ENCODE results near the gene LRRC26.

Gene LRRC26

GRCh38 chr9:137152844-137153405, 16.9 kb downstream of the LRRC26 start:
- DNase-seq (ENCODE audit: low read depth in 2 of 2), result no peak

- no peak for DNase-seq (ENCODE audit: low read depth in 2 of 2)
These were observed 19.0 kb downstream of the LRRC26 start for GRCh38 chr9:137150617-137151457.

- DNase-seq (ENCODE audit: low read depth in 2 of 2), result no peak
These were observed 19.8 kb downstream of the LRRC26 start for GRCh38 chr9:137149942-137150616.

GRCh38 chr9:137149363-137149762, 20.5 kb downstream of the LRRC26 start:
- DNase-seq (ENCODE audit: low read depth in 2 of 2), result no peak

- no peak for DNase-seq (ENCODE audit: low read depth in 2 of 2)
These were observed 21.2 kb downstream of the LRRC26 start for GRCh38 chr9:137148661-137149060.

- no peak for DNase-seq (ENCODE audit: low read depth in 2 of 2)
These were observed 21.6 kb downstream of the LRRC26 start for GRCh38 chr9:137148242-137148641.

- no peak for DNase-seq (ENCODE audit: low read depth in 2 of 2)
These were observed 22.1 kb downstream of the LRRC26 start for GRCh38 chr9:137147793-137148160.

DNA sequence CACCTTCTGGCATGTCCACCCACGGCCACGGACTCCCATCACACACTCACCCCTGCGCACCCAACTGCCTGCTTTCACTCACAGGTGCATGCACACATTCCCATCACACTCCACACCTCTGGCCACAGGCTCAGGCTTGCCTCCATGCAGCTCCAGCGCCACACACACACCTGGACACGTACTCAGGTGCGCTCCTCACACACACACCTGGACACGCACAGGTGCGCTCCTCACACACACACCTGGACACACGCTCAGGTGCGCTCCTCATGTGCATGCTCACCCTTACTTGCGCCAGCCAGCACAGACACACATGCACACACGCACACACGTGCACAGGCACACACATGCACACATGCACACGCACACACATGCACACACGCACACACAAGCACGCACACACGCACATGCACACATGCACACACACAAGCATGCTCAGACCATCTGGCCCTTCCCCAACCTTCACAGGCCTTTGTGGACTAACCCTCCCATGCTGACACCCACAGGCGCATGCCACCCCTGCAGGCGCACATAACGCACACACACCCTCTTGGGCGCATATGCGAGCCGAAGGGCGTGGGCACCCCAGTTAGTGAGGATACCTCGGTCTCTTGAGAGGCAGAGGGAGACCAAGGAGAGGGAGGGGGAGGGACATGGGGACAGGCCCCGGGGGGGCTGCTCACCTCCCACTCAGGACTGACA, 22.6 kb downstream of the LRRC26 start:
- DNase-seq (ENCODE audit: low read depth in 2 of 2), result no peak

DNA sequence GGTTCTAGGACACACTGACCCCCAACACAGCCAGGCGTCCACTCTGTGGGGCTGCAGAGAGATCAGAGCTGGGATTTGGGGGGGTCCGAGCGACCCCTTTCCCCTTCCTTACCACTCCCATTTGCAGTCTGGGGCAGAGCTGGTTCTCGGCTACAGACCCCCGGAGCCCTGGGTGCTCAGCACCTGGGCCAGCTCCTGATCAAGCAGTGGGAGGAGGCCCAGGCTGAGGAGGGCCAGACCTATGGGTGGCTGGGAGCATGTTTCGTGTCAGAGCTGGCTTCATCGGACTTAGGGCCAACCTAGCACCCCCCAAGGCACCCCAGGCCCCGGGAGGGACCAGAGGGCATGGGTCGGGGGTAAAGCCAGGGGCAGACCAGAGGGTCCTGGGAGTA, 23.3 kb downstream of the LRRC26 start:
- no peak for DNase-seq (ENCODE audit: low read depth in 2 of 2)

- no peak for DNase-seq (ENCODE audit: low read depth in 2 of 2)
These were observed 23.9 kb downstream of the LRRC26 start for GRCh38 chr9:137145731-137146526.

DNA sequence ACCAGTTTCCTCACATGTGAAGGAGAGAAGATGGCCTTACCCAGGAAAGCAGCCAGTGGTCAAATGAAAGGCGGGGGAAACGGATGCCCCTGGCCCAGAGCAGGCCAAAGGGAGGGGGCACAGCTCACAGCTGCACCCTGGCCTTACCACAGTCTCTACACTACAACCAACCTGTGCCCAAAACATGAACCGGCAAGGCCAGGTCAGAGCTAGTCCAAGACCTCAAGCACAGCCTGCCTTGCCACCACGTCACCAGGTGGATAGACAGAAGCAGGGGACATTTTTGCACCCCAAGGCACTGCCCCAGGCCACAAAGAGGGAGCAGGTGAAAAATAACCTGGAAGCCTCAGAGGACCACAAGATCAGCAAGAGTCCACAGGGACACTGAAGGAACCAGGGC, 26.4 kb downstream of the LRRC26 start:
- no peak for DNase-seq (ENCODE audit: low read depth in 2 of 2)

DNA sequence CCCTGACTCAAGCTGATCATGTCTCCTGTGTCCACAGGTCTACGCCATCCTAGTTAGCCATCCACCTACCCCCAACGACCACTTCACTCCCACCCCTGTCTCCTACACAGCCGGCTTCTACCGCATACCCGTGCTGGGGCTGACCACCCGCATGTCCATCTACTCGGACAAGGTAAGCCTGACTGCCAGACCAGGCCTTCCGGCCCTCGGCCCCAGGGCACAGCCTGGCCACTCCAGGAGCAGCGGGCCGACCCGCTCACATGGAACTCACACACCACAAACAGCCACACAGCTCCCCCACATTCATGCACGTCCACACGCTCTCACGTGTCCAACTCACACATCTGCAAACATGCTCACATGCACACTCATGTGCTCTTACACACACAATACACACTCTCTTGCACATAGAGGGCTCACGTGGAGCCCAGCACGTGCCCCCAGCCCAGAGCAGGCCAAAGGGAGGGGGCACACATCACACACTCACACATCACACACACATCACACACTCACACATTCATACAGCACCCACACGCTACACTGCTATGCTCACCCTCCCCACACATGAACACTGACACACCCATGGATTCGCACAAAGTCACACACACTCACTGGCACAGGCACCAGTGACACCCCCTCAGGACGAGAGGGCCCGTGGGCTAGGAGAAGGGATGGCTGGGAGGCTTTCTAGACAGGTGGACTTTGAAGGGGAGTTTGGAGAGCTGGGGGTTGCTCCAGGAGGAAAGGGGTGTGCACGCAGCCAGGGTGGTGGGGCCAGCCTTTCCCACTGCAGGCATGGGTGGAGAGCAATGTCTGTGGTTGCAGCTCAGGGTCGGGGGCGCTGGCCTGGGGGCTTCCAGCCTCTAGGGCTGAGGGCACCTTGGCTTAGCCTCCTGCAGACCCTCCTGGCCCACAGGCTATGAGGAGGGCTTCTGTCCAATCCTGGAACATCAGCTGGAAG, 27.6 kb downstream of the LRRC26 start:
- no peak for DNase-seq (ENCODE audit: low read depth in 2 of 2)

DNA sequence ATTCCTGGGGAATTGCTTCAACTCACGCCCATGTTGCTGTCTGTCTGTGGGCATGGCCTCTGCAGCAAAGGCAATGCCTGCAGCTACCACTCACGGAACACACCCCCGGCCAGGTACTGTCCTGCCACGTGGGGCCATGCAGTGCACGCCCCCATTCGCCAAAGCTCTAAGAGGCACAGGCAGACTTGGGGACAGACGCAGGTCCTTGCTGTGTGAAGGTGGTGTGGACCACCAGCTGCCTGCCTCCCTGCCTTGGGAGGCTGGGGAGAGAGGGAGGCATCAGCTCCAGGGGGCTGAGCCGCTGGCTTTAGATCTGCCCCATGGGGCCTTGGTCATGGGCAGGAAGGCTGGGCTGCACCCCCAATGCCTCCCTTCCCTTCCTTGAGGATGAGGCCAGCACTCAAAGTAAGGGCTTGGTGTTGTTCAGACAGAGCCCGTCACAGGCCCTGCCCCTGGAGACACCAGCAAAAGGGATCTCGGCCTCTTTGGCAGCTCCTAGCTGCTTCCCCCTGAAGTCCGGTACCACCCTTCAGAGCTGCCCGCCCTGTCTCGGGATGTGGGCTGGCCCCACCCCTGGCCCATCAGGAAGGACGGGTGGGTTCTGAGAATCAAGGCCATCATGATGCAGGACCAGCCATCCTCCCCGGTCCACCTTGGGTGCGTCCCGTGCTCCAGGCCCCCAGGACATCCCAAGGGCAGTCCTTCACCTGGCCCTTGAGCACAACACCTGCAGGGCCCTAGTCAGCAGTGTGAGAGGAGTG, 28.6 kb downstream of the LRRC26 start:
- no peak for DNase-seq (ENCODE audit: low read depth in 2 of 2)

DNA sequence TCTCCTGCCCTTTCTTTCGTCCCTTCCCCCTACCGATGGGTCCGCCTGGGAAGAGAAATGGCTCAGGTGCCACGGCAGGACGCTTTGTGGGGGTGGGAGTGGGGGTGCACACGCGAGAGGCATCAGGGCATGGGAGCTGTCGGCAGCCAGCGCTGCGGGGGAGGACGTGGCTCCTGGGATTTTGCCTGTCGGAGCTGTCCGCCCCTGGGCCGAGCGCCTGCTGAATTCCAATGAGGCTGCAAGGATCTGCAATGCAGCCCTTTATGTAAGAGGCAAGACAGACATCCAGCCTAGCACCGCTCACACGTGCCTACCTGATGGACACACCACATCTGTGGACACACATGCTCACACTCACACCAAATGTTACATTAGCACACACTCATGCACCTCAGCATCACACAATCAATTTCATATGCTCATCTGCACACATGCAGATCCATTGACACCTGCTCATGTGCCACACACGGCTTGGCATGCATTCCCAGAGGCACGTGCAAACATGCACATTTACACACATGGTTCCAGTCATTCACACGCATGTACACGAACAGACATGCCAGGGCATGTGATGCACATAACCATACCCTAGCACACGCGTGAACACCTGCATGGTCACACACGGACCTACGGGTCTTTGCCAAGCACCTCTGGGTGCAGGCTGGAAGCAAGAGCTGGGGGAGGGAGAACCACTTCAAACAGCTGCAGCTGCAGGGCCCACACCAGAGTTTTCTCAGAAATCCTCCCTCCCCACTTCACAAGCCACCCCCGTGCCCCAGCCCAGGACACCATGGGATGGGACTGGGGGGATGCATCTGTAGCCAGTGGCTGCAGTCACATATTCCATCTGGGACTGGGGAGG, 29.5 kb downstream of the LRRC26 start:
- DNase-seq (ENCODE audit: low read depth in 2 of 2), result no peak

GRCh38 chr9:137139468-137140150, 30.2 kb downstream of the LRRC26 start:
- no peak for DNase-seq (ENCODE audit: low read depth in 2 of 2)

DNA sequence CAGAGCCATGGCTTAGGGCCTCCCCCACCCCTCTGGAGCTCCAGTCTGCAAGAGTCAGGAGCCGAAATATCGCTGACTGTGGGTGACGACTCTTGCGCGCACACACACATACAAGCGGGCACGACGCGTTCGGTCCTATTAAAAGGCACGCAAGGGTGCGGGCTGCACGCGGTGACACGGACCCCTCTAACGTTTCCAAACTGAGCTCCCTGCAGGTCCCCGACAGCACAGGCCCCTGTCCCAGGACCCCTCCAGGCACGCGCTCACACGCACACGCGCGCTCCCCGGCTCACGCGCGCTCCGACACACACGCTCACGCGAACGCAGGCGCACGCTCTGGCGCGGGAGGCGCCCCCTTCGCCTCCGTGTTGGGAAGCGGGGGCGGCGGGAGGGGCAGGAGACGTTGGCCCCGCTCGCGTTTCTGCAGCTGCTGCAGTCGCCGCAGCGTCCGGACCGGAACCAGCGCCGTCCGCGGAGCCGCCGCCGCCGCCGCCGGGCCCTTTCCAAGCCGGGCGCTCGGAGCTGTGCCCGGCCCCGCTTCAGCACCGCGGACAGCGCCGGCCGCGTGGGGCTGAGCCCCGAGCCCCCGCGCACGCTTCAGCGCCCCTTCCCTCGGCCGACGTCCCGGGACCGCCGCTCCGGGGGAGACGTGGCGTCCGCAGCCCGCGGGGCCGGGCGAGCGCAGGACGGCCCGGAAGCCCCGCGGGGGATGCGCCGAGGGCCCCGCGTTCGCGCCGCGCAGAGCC, 31.0 kb downstream of the LRRC26 start, which contains the start of gene GRIN1:
TSS of gene GRIN1 (plus strand) at position 433 of the 746 bp plus-strand sequence. CDS start 333 bp downstream, outside the sequence.
- DNase-seq (ENCODE audit: low read depth in 2 of 2), result no peak

DNA sequence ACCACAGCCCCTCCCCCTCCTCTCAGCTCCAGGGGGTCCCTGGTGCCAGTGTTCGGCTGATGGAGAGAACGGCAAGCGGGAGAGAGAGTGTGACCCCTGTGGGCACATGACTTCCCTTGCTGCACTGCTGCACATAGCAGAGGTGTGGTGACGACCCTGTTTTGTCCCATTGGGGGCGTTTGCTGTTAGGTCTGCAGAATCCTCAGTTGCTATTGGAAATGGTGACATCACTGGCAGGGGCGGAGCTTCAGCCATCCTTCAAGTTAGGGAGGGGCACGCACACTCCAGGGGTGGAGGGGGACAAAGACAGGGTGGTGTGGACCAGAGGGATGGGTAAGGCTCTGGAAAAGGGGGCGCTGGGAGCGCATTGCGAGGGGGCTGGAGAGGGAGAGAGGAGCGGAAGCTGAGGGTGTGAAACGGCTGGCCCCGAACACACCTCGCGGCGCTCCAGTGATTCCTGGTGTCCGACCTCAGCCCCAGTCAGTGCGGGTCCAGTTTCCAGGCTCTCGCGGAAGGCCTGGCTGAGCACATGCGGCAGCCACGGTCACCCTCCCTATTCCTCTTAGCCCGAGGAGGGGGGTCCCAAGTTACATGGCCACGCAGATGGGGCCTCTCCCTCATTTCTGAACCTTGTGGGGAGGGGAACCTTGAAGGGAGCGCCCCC, 31.7 kb downstream of the LRRC26 start:
- DNase-seq (ENCODE audit: low read depth in 2 of 2), result no peak
